ENCODE results near the gene ANKZF1.

ANKZF1 gene

GRCh38 chr2:219279916-219280516, 50.4 kb downstream of the ANKZF1 start:
- DNase-seq (ENCODE audit: low read depth in 2 of 3, low spot score in 1 of 3), result no peak

GRCh38 chr2:219280651-219281050, 51.0 kb downstream of the ANKZF1 start:
- DNase-seq (ENCODE audit: low read depth in 2 of 3, low spot score in 1 of 3), result no peak

GRCh38 chr2:219281588-219281987, 52.0 kb downstream of the ANKZF1 start:
- DNase-seq (ENCODE audit: low read depth in 2 of 3, low spot score in 1 of 3), result no peak

- no peak for DNase-seq (ENCODE audit: low read depth in 2 of 3, low spot score in 1 of 3)
These were observed 52.8 kb downstream of the ANKZF1 start for GRCh38 chr2:219282375-219282774.

- no peak for DNase-seq (ENCODE audit: low read depth in 2 of 3, low spot score in 1 of 3)
These were observed 53.5 kb downstream of the ANKZF1 start for GRCh38 chr2:219282943-219283581.

GRCh38 chr2:219284501-219285372, 55.1 kb downstream of the ANKZF1 start:
- no peak for DNase-seq (ENCODE audit: low read depth in 2 of 3, low spot score in 1 of 3)

GRCh38 chr2:219285373-219285735, 55.7 kb downstream of the ANKZF1 start:
- no peak for DNase-seq (ENCODE audit: low read depth in 2 of 3, low spot score in 1 of 3)

- DNase-seq (ENCODE audit: low read depth in 2 of 3, low spot score in 1 of 3), result no peak
These were observed 56.4 kb downstream of the ANKZF1 start for GRCh38 chr2:219285894-219286425.
